Stromal cell of bone marrow (primary cell): ENCODE results near the gene GALT.

Experiments
- DNase-seq: peaks from one replicate; pipeline ENCODE4 v3.0.0-alpha.2; 2012; ENCODE audit warnings: low read depth

GALT gene

GRCh38 chr9:34651876-34652601, 5.6 kb downstream of the GALT start, which contains the start of gene IL11RA:
TSS of gene IL11RA (plus strand) at chr9:34652185. CDS start at chr9:34655218, 3,033 bp downstream.
- peak; percentile 80 for DNase-seq

GRCh38 chr9:34652602-34653000, 6.1 kb downstream of the GALT start:
- DNase-seq, result no peak

- DNase-seq, result no peak
Observed at GRCh38 chr9:34653151-34654072, 6.9 kb downstream of the GALT start.

- DNase-seq, result no peak
Observed at GRCh38 chr9:34654323-34655051, 8.0 kb downstream of the GALT start.

DNA sequence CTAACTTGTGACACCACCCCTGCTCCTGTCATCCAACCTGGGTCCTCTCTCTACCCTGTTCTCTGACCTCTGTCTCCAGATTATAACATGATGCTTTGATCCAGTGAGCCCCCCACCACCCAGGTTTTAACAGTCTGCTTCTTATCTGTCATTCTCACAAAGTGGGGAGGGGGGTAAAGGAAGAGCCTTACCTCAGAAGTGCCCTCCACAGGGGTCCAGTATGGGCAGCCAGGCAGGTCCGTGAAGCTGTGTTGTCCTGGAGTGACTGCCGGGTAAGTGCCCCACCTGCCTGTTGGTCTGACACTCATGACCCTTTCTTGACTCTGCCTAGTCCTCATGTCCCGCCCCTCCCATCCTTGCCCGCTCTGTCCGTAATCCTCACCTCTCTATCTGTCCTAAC, 8.9 kb downstream of the GALT start:
- DNase-seq, result no peak

DNA sequence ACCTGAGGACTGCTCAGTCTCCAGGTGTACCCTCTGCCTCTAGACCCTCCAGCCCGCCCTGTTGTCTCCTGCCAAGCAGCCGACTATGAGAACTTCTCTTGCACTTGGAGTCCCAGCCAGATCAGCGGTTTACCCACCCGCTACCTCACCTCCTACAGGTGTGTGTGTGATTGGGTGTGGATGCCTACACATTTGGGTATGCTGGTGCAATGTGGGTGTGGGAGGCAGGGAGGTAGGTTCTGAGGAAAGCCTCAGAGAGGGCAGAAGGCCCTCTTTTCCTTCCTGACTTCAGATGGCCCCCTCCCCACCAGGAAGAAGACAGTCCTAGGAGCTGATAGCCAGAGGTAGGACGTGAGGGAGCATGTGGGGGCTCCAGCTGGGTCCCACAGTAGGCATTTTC, 10.5 kb downstream of the GALT start:
- no peak for DNase-seq

- no peak for DNase-seq
Observed at GRCh38 chr9:34658461-34658860, 12.0 kb downstream of the GALT start.

GRCh38 chr9:34659592-34660253, 13.2 kb downstream of the GALT start:
- DNase-seq, result no peak

GRCh38 chr9:34662526-34663302, 16.2 kb downstream of the GALT start, which contains the start of gene CCL27:
TSS of gene CCL27 (minus strand) at chr9:34662657. CDS start at chr9:34662633, 24 bp downstream.
- DNase-seq, result no peak

- no peak for DNase-seq
Observed at GRCh38 chr9:34663303-34663605, 16.8 kb downstream of the GALT start.

- DNase-seq, result peak; percentile 65
Observed at GRCh38 chr9:34664281-34665066, 18.0 kb downstream of the GALT start.

DNA sequence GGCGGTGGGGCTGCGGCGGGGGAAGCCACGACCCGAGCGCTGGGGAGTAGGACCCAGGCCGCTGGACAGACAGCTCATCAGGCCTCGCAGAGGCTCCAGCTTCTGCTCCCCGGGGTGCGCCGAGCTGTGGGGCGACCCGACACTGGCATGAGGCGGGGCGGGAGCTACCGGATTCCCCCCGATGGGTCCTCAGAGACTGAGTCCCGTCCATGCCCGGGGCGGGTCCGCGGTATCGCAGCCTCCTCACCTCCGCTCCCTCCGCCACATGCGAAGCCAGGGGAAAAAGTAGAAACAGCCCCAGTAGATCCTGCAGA, 18.5 kb downstream of the GALT start:
- no peak for DNase-seq

GRCh38 chr9:34665381-34666250, 19.1 kb downstream of the GALT start:
- DNase-seq, result peak; percentile 93

DNA sequence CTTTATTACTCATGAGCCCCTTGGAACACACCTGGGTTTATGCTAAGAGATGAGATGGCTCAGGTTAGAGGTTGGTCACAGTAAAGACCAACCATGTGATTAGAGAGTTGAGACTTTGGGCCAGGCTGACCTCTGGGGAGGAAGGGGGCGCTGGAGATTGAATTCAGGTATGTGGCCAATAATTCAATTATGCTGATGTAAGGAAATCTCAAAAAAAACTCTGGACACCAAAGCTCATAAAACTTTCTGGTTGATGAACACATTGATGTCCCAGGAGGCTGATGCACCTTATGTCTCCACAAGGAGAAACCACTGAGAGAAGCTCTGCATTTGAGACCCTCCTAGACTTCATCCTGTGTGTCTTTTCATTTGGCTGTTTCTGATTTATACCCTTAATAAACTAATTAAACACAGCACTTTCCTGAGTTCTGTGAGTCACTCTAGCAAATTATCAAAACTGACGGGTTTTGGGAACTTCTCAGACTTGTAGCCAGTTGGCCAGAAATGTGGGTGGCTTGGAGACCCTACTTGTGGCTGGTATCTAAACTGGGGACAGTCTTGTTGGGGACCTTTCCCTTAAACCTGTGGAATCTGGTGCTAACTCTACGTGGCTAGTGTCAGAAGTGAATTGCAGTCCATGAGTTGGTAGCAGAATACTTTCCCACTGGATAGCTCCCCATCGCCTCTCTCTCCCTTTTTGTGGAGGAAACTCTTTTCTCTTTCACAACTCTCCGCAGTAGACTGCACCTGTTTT, 23.5 kb downstream of the GALT start:
- DNase-seq, result no peak

GRCh38 chr9:34671307-34671706, 24.8 kb downstream of the GALT start:
- no peak for DNase-seq

- DNase-seq, result no peak
Observed at GRCh38 chr9:34674440-34674839, 28.0 kb downstream of the GALT start.

DNA sequence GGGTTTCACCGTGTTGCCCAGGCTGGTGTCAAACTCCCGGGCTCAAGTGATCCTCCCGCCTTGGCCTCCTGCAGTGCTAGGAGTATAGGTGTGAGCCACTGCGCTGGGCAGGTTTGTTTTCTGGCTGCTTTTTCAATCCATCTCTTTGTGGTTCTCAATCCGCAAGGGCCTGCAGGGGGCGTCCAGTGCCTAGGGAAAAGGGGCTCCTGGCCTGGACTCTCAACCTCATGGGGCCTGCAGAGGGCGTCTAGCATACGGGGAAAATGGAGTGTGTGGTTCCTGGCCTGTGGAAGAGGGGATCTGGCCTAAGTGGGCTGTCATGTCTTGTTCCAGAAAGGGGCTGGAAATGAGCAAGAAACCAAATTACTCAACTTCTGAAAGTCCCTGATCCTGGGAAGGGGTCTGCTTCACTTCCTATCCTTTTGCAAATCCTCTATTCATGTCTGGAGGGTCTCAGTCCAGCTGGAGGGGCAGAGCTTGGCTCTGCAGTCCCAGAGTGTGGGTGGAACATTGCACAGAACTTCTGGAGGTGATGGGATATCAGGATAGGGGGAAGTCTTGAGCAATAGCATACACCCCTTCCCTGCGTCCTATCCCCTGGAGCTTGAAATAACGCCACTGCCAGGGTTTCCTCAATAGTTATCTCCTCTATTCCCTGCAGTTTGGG, 28.7 kb downstream of the GALT start:
- no peak for DNase-seq

GRCh38 chr9:34675869-34676268, 29.4 kb downstream of the GALT start:
- no peak for DNase-seq
